Chondrocyte (in vitro differentiated cells): ENCODE data around the gene CFAP70. TPM values are rescaled to one million over a fixed set of nuclear protein-coding genes. Genes with fewer than 3 reads are reported as not detected.

Experiments used
- DNase-seq: peaks from one replicate; pipeline ENCODE4 v3.0.0; 2021; ENCODE audit warnings: mixed read lengths, low spot score
- H3K27ac Mint-ChIP-seq: one replicate; pipeline ENCODE4 v1.8.0; 2021; ENCODE audit warnings: mild to moderate bottlenecking, moderate library complexity, mixed read lengths; ENCODE audit not compliant: unreplicated experiment
- H3K27me3 Mint-ChIP-seq: 2 replicates; pipeline ENCODE4 v1.8.0; 2021; ENCODE audit warnings: low read depth, mixed read lengths
- H3K36me3 Mint-ChIP-seq: 2 replicates; pipeline ENCODE4 v1.8.0; 2021; ENCODE audit warnings: low read depth, mixed read lengths
- H3K4me1 Mint-ChIP-seq: 2 replicates; pipeline ENCODE4 v1.8.0; 2021; ENCODE audit warnings: low read depth, mild to moderate bottlenecking, mixed read lengths
- H3K4me3 Mint-ChIP-seq: one replicate; pipeline ENCODE4 v1.8.0; 2021; ENCODE audit warnings: mild to moderate bottlenecking, moderate library complexity, mixed read lengths; ENCODE audit not compliant: unreplicated experiment
- H3K9me3 Mint-ChIP-seq: 2 replicates; pipeline ENCODE4 v1.8.0; 2021; ENCODE audit warnings: low read depth, mixed read lengths
- total RNA-seq: library from RNA; stranded (reverse); gene quantifications from 3 replicates; pipeline ENCODE4 v1.2.1, GENCODE V29; 2021
- TF ChIP-seq, protein P1 (sequence below): fragments of 200-600 bp; sonication (generic); IDR thresholded peaks from 2 replicates; pipeline ENCODE4 v1.5.0; 2021; ENCODE audit warnings: antibody characterized with exemption, mild to moderate bottlenecking, moderate library complexity

The CFAP70 gene
- total RNA-seq, 1 donor from 2014 or later = 0.42 TPM

DNA sequence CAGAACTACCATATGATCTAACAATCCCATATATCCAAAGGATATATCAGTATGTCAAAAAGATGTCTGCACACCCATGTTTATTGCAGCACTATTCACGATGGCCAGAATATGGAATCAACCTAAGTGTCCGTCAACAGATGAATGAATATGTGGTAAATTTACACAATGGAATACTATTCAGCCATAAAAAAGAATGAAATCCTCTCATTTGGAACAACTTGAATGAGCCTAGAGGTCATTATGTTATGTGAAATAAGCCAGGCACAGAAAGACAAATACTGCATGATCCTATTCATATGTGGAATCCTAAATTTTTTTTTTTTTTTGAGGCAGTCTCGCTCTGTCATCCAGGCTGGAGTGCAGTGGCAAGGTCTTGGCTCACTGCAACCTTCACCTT, 6.3 kb upstream of the CFAP70 start:
- H3K9me3 Mint-ChIP-seq = peaks cover 6% of the 10 kb centered on the region
- H3K4me1 Mint-ChIP-seq = no peaks in the 10 kb centered on the region
- H3K4me3 Mint-ChIP-seq = no peak overlapping the region
- no peaks in the 10 kb centered on the region for H3K27me3 Mint-ChIP-seq
- no peak for DNase-seq
- H3K36me3 Mint-ChIP-seq = peaks cover 23% of the 10 kb centered on the region
- TF ChIP-seq, protein P1, sequence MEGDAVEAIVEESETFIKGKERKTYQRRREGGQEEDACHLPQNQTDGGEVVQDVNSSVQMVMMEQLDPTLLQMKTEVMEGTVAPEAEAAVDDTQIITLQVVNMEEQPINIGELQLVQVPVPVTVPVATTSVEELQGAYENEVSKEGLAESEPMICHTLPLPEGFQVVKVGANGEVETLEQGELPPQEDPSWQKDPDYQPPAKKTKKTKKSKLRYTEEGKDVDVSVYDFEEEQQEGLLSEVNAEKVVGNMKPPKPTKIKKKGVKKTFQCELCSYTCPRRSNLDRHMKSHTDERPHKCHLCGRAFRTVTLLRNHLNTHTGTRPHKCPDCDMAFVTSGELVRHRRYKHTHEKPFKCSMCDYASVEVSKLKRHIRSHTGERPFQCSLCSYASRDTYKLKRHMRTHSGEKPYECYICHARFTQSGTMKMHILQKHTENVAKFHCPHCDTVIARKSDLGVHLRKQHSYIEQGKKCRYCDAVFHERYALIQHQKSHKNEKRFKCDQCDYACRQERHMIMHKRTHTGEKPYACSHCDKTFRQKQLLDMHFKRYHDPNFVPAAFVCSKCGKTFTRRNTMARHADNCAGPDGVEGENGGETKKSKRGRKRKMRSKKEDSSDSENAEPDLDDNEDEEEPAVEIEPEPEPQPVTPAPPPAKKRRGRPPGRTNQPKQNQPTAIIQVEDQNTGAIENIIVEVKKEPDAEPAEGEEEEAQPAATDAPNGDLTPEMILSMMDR = no peak
- no peak overlapping the region for H3K27ac Mint-ChIP-seq

DNA sequence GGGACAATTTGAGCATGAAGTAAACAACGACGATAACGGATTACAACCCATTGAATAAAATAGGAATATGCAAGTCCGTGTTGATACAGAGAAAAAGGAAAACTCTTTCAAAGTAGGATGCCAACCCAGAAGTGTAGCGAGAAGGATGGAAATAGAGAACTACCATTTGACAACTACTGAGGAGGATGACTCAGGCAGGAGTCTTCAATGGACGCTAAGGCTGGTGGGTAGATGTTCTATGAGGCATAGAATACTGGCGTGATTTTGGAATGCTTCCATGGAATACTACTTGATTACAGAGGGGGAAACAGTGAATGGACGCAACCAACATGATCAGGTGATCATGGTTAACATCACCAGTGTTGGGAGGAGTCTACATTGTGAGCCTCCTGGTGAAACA, 828 bp upstream of the CFAP70 start:
- peaks cover 15% of the 10 kb centered on the region for H3K27me3 Mint-ChIP-seq
- TF ChIP-seq, protein P1 = no peak
- peaks cover 2% of the 10 kb centered on the region for H3K36me3 Mint-ChIP-seq
- peak overlapping the region; percentile 94 for H3K4me3 Mint-ChIP-seq
- H3K9me3 Mint-ChIP-seq = peaks cover 6% of the 10 kb centered on the region
- DNase-seq = no peak
- no peak overlapping the region for H3K27ac Mint-ChIP-seq
- H3K4me1 Mint-ChIP-seq = peaks cover 13% of the 10 kb centered on the region

DNA sequence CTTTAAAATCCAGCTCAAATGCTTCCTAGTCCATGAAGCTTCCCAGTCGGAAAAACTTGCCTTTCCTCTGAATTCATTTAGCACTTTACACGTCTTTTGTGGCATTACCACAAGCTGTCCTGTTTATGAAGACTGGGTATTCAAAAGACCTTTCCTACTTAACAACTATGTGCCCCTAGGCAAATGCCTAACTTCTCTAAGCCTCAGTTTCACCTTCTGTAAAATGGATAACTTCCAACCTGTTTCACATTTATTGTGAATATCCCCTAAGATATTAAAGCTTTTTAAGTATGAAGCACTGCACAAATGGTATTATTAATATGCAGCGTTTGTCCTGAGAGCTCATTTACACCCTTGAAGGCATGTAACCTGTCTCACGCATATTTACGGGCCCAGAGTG, 843 bp downstream of the CFAP70 start:
- Mint-ChIP-seq H3K27me3 (peaks cover 18% of the 10 kb centered on the region), H3K4me3 (peak overlapping the region; percentile 94), H3K4me1 (peaks cover 13% of the 10 kb centered on the region), H3K27ac (no peak overlapping the region), H3K36me3 (peaks cover 2% of the 10 kb centered on the region), H3K9me3 (peaks cover 6% of the 10 kb centered on the region)
- no peak for DNase-seq
- TF ChIP-seq, protein P1 = no peak

DNA sequence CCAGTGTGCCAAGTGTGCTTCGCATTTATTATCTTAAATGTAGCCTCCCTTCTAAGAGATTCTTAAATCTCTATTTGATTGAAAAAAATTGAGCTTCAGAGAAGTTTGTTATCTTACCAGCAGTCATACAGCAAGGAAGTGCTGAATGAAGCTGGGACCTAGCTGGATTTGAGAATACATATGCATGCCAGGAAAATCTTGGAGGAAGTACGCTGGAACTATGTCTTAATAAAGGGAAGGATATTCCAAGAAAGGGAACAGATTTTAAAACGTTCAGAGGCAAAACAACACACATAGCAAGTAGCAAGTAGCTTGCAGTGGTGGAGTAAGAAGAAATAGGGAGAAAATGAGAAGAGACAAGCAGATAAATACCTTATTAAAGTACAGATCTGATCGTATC, 1.5 kb downstream of the CFAP70 start:
- Mint-ChIP-seq H3K4me3 (no peak overlapping the region), H3K9me3 (no peaks in the 10 kb centered on the region), H3K27ac (no peak overlapping the region), H3K36me3 (no peaks in the 10 kb centered on the region), H3K27me3 (peaks cover 22% of the 10 kb centered on the region), H3K4me1 (peaks cover 13% of the 10 kb centered on the region)
- no peak for DNase-seq
- TF ChIP-seq, protein P1 = no peak

DNA sequence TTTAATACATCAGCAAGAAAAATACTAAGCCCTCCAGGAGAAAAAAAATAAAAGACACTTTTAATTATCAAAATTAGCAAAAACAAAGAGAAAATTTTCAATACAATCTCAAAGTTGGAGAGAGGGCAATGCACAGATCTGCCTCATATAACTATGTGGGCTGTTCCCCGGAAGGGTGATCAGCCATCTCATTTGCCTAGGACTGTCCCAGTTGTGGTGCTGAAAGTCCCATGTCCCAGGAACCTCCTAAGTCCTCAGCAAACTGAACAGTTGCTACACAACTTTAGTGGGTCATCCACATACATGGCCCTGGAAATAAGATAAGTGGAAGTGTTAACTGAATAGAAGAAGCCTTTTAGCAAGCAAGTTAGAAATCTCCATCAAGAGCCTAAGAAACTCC, 14.4 kb downstream of the CFAP70 start:
- no peak for DNase-seq
- H3K9me3 Mint-ChIP-seq = no peaks in the 10 kb centered on the region
- H3K4me1 Mint-ChIP-seq = no peaks in the 10 kb centered on the region
- no peaks in the 10 kb centered on the region for H3K36me3 Mint-ChIP-seq
- H3K27ac Mint-ChIP-seq = no peak overlapping the region
- H3K27me3 Mint-ChIP-seq = peaks cover 8% of the 10 kb centered on the region
- TF ChIP-seq, protein P1 = no peak
- no peak overlapping the region for H3K4me3 Mint-ChIP-seq
